HK-2 (cell line): Measurements from ENCODE around the gene SSH3.
"Not testable (repeated sequence)": the region's sequence is repeated elsewhere in the genome, so short reads cannot be mapped to it uniquely, and the experiment has no call there.

Experiments
- DNase-seq: peaks from one replicate; pipeline ENCODE4 v3.0.0-alpha.2; 2018; ENCODE audit not compliant: unreplicated experiment

SSH3 gene

DNA sequence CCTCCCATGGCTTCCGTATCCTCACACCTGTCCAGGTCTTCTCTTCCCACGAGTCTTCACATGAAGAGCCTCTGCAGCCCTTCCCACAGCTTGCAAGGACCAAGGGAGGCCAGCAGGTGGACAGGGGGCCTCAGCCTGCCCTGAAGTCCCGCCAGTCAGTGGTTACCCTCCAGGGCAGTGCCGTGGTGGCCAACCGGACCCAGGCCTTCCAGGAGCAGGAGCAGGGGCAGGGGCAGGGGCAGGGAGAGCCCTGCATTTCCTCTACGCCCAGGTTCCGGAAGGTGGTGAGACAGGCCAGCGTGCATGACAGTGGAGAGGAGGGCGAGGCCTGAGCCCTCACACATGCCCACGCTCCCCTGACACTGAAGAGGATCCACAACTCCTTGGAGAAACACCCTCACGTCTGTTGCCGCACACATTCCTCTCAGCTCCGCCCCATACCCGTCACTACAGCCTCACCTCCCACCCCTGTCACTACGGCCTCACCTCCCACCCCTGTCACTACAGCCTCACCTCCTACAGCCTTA, 8.3 kb downstream of the SSH3 start:
- DNase-seq: no peak

- no peak for DNase-seq
Observed at GRCh38 chr11:67312187-67313021, 9.1 kb downstream of the SSH3 start.

- no peak for DNase-seq
Observed at GRCh38 chr11:67313125-67313890, 10.0 kb downstream of the SSH3 start.

GRCh38 chr11:67314218-67314617, 10.9 kb downstream of the SSH3 start:
- DNase-seq: no peak

DNA sequence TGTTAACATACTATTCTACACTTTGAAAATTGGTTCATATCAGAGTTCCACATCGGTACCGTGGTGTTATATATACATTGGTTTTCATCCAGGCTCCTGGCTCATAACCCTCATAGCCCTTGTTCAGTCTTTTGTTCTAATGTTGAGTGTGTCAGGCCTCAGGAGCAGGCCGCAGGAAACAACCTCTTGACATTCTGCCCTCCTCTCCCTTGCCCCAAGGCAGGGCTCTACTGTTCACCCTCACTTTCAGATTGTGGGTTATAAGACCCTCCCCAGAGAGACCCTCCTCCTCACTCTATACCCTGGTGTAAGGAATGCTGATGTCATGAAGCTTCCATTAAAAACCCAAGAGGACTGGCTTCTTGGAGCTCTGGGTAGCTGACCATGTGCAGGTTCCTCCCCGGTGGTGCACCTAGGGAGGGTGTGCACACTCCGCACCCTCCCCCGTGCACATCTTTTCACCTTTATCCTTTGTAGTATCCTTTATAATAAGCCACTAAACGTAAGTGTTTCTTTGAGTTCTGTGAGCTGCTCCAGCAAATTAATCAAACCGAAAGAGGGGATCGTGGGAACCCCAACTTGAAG, 12.1 kb downstream of the SSH3 start:
- no peak for DNase-seq

DNA sequence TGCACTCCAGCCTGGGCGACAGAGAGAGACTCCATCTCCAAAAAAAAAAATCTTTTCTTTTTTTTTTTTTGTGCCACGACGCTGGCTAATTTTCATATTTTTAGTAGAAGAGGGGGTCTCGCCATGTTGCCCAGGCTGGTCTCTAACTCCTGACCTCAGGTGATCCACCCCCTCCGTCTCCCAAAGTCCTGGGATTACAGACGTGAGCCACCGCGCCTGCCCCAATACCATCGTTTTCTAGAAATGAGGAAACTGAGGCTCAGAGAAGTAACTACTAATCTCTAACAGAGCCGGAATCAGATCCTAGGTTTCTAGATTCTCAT, 13.5 kb downstream of the SSH3 start:
- DNase-seq: no peak

DNA sequence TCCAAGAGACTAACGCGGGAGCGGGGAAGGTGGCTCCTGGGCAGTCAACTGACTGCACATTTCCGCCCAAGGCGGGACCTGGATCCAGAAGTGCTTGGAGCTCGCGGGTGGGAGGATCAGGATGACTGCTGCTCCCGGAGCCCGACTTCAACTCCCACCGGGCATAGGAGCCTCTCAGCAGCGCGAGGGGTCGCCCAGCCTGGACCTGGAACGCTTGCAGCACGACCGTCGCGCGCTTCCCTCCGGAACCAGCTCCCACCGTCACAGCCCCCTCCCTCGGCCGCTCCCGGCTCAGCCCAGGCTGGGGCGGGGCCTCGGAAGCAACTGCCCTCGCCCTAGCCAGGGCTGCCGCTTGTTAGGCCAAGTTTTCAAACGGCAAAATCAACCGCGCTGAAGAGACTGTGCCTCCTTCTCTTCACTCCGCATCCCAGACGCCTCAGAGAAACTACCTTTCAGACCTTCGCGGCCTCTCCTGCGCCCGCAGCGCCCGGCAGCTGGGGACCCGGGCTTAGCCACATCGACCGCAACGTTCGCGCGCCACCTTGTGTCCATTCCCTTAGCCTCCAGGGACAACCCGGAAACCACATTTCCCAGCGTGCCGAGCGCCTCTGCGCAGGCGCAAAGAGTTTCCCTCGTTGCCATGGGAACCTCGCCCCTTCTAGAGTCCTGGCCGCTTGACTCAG, 14.0 kb downstream of the SSH3 start:
- DNase-seq: peak; percentile 95

DNA sequence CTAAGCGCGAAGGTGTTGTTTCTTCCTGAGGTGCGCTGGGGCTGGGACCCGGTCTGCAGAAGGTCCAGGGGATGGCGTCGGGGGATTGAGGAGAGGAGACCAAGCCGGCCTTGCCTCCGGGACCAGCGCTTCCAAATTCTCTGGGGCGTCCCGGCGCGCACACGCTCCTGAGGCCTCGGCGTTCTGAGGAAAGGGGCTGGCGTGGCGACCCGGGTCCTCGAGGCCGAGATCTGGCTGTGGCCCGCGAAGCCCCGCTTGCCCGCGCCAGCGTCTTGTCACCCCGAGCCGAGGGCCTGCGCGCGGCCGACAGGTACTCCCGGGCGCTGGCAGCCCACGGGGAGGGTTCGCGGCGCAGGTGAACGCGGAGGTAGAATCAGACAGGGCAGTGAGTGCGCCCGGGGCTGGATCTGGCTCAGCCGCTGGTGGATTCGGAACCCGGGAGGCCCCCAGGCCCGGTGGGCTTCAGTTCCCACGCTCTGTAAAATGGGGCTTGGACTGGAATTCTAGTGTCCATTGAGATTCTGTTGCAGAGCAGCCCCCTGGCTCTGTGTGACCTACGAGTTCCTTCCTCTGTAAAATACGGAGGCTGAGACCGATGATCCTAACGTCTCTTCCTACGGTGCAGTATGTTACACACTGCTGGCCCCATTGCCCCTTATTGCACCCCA, 14.7 kb downstream of the SSH3 start:
- no peak for DNase-seq

DNA sequence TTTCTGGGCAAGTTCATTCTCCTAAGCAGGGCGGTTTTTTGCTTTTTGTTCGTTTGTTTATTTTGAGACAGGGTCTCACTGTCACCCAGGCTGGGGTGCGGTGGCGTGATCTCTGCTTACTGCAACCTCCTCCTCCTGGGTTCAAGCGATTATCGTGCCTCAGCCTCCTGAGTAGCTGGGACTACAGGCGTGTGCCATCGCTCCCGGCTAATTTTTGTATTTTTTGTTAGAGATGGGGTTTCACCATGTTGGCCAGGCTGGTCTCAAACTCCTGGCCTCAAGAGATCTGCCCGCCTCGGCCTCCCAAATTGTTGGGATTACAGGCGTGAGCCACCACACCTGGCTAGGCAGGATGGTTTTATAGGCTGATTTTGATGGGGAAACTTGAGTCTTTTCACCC, 15.5 kb downstream of the SSH3 start:
- DNase-seq: not testable (repeated sequence)

GRCh38 chr11:67320011-67320410, 16.7 kb downstream of the SSH3 start:
- DNase-seq: no peak

DNA sequence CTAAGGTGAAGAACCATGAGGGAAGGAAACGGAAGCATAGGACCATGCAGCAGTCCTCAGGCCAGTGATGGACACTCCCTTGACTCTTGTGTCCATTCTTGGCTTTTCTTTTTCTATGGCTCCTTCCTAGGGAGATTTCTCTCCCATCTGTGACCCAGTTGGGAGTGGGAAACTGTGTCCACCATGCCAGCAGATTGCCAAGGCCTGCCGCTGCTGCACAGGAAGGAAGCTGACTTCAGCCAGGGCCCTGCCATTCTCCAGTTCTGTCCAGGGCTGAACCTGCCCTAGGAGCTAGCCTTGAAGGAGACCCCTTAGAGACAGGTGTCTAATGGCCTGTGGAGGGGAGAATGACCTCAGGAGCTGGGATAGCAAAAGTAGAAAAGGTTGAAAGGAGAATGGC, 17.4 kb downstream of the SSH3 start:
- DNase-seq: no peak

- DNase-seq: no peak
Observed at GRCh38 chr11:67321313-67321871, 18.1 kb downstream of the SSH3 start.

DNA sequence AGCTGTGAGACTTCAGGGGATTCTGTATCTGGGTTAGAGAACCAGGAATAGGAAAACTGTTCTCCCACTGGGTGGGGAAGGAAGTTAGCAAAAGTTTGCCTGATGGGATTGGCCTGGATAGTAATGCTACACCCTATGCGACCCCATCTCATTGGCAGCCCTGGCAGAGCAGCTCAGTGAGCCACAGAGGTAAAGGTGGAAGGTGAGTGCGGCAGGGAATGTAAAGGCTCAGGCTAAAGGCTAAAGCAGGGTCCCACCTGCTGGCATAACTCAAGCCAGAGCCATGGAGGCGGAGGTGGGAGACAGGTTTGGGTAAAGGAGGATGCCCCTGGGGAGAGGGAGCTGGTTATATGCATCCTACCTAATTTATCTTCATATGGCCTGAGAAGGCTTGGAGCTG, 18.7 kb downstream of the SSH3 start:
- no peak for DNase-seq

DNA sequence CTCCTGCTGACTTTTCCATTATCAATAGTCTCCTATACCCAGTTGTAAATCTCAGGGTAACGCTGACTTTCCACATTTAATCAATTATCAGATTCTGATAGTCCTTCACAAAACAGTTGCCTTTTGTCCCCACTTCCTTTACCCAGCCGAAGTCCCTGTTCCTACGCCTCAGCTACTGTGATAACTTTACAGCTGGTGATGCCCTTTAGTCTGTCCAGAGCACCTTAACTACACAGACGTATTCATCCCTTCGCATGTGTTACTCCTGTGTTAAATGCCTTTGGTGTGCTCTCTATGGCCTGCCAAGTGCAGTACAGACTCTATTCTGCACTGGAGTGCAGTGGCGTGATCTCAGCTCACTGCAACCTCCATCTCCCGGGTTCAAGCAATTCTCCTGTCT, 20.2 kb downstream of the SSH3 start:
- DNase-seq: no peak

DNA sequence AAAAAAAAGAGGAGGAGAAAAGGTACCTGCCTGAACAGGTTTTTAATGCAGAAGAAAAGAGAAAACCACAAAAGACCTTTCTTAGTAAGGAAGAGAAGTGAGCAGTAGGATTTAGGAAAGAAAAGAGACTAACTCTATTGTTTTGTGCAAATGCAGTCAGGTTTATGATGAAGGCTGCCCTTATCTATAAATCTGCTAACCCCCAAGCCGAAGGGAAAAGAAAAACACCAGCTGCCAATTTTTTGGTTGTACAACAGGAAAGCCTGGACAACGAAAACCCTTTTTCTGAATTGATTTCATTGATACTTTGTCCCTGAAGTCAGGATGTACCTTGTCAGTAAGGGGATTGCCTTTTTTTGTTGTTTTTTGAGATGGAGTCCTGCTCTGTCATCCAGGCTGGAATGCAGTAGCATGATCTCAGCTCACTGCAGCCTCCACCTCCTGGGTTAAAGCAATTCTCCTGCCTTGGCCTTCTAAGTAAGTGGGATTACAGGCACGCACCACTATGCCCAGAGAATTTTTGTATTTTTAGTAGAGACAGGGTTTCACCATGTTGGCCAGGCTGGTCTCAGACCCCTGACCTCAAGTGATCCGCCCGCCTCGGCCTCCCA, 28.9 kb downstream of the SSH3 start:
- DNase-seq: no peak

- no peak for DNase-seq
Observed at GRCh38 chr11:67337257-67337656, 33.9 kb downstream of the SSH3 start.

DNA sequence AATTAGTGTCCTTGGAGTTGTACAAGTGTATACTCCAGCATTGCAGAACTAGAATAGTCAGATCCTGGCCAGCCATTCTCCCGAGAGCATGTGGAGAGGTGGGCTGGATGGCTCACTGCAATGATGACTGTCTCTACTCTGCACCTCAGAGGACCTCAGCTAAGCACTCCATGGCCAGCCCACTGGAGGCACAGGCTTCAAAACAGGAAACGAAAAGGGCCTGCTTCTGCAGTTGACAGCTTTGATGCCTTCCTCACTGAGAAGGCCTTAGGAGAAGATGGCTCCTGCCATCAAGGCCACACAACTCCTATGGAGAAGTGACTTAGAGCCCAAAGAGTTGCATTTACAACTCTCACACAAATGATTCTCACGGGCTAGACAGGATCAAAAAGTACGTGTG, 40.9 kb downstream of the SSH3 start:
- DNase-seq: no peak

GRCh38 chr11:67345247-67345919, 42.1 kb downstream of the SSH3 start:
- no peak for DNase-seq

DNA sequence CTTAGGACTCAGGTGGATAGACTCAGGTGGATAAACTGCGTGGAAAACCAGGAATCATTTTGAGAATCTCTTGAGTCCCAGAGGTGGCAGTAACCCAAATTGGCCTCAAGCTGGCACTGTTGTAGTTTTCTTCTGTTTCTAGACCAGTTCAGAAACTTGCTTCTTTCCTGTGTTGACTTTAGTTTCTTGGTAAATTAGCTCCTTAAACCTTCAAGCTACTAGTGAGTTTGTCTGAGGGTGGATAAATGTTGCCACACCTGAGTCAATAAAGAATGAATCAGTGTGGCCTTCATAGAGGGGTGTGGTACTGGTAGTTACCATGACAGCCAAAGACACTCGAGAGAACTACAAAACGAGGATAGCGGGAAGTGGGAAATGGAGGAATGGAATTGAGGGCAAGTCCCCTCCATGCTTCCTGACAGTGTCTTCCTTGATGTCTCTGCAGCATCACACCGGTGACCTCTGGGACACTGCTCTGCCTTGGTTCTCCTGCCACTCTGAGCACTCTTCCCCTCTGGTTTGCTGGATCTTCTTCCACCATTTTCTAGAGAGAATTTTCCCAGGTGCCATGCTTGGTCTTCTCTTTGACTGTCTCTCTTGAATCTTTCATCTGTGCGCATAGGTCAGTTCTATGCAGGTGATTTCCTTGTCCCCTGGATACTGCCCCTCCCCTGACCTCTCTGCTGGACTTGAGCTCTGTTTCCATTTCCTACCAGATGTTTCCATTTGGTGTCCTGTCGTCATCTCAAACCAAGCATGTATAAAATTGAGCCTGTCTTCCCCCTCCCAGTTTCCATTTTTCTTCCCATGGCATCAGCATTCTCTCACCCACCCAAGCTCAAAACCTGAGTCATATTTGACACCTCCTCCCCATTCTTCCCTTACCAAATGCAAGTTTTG, 42.8 kb downstream of the SSH3 start:
- no peak for DNase-seq
